K562 (cell line): ENCODE data around the gene TMEM120B. TPM values are rescaled to one million over a fixed set of nuclear protein-coding genes. Genes with fewer than 3 reads are reported as not detected.

Experiments
- ATAC-seq: fragments of 200-7000 bp; cut with Tn5 transposase; 3 replicates; pipeline ENCODE4 v1.9.1; 2020; ENCODE audit warnings: moderate library complexity
- BruUV-seq: library from RNA; stranded (reverse); fragments of 400-500 nt; replicated peaks from 2 replicates; lab custom pipeline; 2021; lab: Mats Ljungman, UMichigan
- CTCF ChIA-PET: fragments of 300-600 bp; formaldehyde crosslinking; extraction: SDS; loops from one replicate; lab custom pipeline; 2021; ENCODE audit warnings: low intra/inter-chr PET ratio; lab: Yijun Ruan, JAX
- POLR2A ChIA-PET: fragments of 300-600, 350-650 bp; sonication (Branson Sonifier 250); formaldehyde crosslinking; extraction: SDS; loops from one replicate; lab custom pipeline; 2021; ENCODE audit warnings: antibody characterized with exemption, inconsistent platforms; lab: Yijun Ruan, JAX
- DNase-seq, 4 experiments: peaks; one replicate each; pipeline versions ENCODE4 v3.0.0 to v3.0.0-alpha.2; 2011 to 2018; ENCODE audit warnings: low spot score in 3 of 4, mixed read lengths in 3 of 4; ENCODE audit errors: extremely low read depth in 1 of 4
- FAIRE-seq: peaks from 2 replicates; lab custom pipeline; 2011; peaks lifted over from hg19 to GRCh38; lab: Jason Lieb, UNC
- H2AFZ ChIP-seq: 2 replicates; pipeline ENCODE4 v1.6.0; 2011; ENCODE audit warnings: low read depth, low read length, control low read depth, inconsistent platforms
- H3K27ac ChIP-seq: fragments of 200-600 bp; 3 replicates; pipeline ENCODE4 v1.8.0; 2011; ENCODE audit warnings: low read depth, mild to moderate bottlenecking, control low read depth, inconsistent platforms, low read length, moderate library complexity, mixed read lengths; ENCODE audit errors: extremely low read depth
- H3K27me3 ChIP-seq, 2 experiments: fragments of 300-600 bp in 1 of 2; 2 replicates in 1 of 2; 3 replicates in 1 of 2; pipeline versions ENCODE4 v1.6.0 to v1.8.0; 2011; ENCODE audit warnings: inconsistent platforms in 2 of 2, low read length in 2 of 2, mild to moderate bottlenecking in 1 of 2, mixed read lengths in 1 of 2, moderate library complexity in 1 of 2; ENCODE audit not compliant: control insufficient read depth in 2 of 2, insufficient read depth in 2 of 2
- H3K36me3 ChIP-seq: fragments of 300-600 bp; 3 replicates; pipeline ENCODE4 v1.8.0; 2011; ENCODE audit warnings: mild to moderate bottlenecking, low read length, inconsistent platforms; ENCODE audit not compliant: control insufficient read depth, insufficient read depth
- H3K4me1 ChIP-seq, 2 experiments: fragments of 200-600 bp in 1 of 2; replicated peaks in 1 of 2; 2 replicates in 1 of 2; 3 replicates in 1 of 2; pipeline versions ENCODE4 v1.5.1 to v1.8.0; 2011; ENCODE audit warnings: inconsistent platforms in 2 of 2, low read length in 2 of 2, mild to moderate bottlenecking in 1 of 2, mixed read lengths in 1 of 2, moderate library complexity in 1 of 2; ENCODE audit not compliant: control insufficient read depth in 2 of 2, insufficient read depth in 2 of 2
- H3K4me2 ChIP-seq: 2 replicates; pipeline ENCODE4 v1.6.1; 2011; ENCODE audit warnings: low read length, control low read depth, inconsistent platforms, mixed read lengths; ENCODE audit not compliant: insufficient read depth
- H3K4me3 ChIP-seq: fragments of 200-600 bp; sonication (generic), shearing (Covaris generic); 2 replicates; pipeline ENCODE4 v1.5.1; 2016; ENCODE audit warnings: control low read depth, inconsistent platforms
- H3K79me2 ChIP-seq: fragments of 200-600 bp; 3 replicates; pipeline ENCODE4 v1.8.0; 2011; ENCODE audit warnings: low read length, inconsistent platforms; ENCODE audit not compliant: control insufficient read depth, insufficient read depth
- H3K9ac ChIP-seq, 2 experiments: 2 replicates each; pipeline versions ENCODE4 v1.6.0 to v1.6.1; 2011; ENCODE audit warnings: low read depth in 2 of 2, low read length in 2 of 2, control low read depth in 1 of 2, inconsistent platforms in 1 of 2, mild to moderate bottlenecking in 1 of 2, mixed read lengths in 1 of 2; ENCODE audit not compliant: insufficient read depth in 1 of 2
- H3K9me1 ChIP-seq: one replicate; pipeline ENCODE4 v1.6.0; 2011; ENCODE audit warnings: inconsistent platforms, mild to moderate bottlenecking, low read length, moderate library complexity; ENCODE audit not compliant: control insufficient read depth, insufficient read depth
- H3K9me3 ChIP-seq: replicated peaks from 2 replicates; pipeline ENCODE4 v1.5.1; 2011; ENCODE audit warnings: low read depth, low read length, inconsistent platforms; ENCODE audit not compliant: control insufficient read depth, insufficient read depth
- H4K20me1 ChIP-seq: replicated peaks from 2 replicates; pipeline ENCODE4 v1.6.1; 2011; ENCODE audit warnings: low read length, inconsistent platforms, mixed read lengths; ENCODE audit not compliant: control insufficient read depth, insufficient read depth
- CBX5 ChIP-seq: IDR thresholded peaks from 2 replicates; pipeline ENCODE4 v1.6.1; 2014; ENCODE audit warnings: low read depth, borderline replicate concordance
- STAT5A ChIP-seq: IDR thresholded peaks from 2 replicates; pipeline ENCODE4 v1.6.1; 2012; ENCODE audit warnings: low read length, inconsistent platforms, borderline replicate concordance
- WGBS: fragments of 100-300 bp; shearing (Covaris generic); methylation state at CpG from one replicate; pipeline ENCODE4 v1.1.6; 2016; ENCODE audit warnings: low coverage, mixed read lengths; ENCODE audit not compliant: insufficient coverage; ENCODE audit errors: missing lambda C conversion rate; 5-methylcytosine and 5-hydroxymethylcytosine counted together
- in situ Hi-C: fragments of 300-500 bp; cut with MboI; formaldehyde crosslinking; loops from 4 replicates; pipeline ENCODE4 v1.15.0; 2018; ENCODE audit warnings: inconsistent platforms, mixed read lengths
- intact Hi-C: fragments of 100-400 bp; cut with micrococcal nuclease; formaldehyde crosslinking; loops from 2 replicates; pipeline ENCODE4 v1.14.2; 2022
- polyA plus RNA-seq, 8 experiments: library from polyadenylated mRNA; depleted of rRNA in 4 of 8; stranded (reverse) in 5 of 8; unstranded in 3 of 8; fragments of >200 nt; fragmentation: Nextera tagmentation in 2 of 8; fragmentation: Illumina TruSeq in 1 of 8; extraction: Ambion mirVana in 2 of 8; extraction: Trizol in 1 of 8; gene quantifications; 2 replicates each; pipeline versions ENCODE4 v1.2.1 to v1.2.3, GENCODE V29; 2011 to 2014; ENCODE audit warnings: inconsistent platforms in 1 of 8, missing spikeins in 1 of 8
- total RNA-seq, 7 experiments: library from RNA; depleted of rRNA in 6 of 7; stranded (reverse); fragments of >200 nt in 6 of 7; fragmentation: Illumina TruSeq in 2 of 7; extraction: Trizol in 2 of 7; gene quantifications; 2 replicates each; pipeline versions ENCODE4 v1.2.1 to v1.2.3, GENCODE V29; 2011 to 2021; ENCODE audit warnings: low replicate concordance in 1 of 7
- TF ChIP-seq, protein P1 (sequence below): fragments of 450-650 bp; IDR thresholded peaks from 2 replicates; pipeline ENCODE4 v1.6.1; 2016; ENCODE audit warnings: borderline replicate concordance
- TF ChIP-seq, protein P2 (sequence below): sonication (generic); formaldehyde crosslinking; IDR thresholded peaks from 2 replicates; pipeline ENCODE4 v1.9.0; 2022; ENCODE audit warnings: mild to moderate bottlenecking, missing genetic modification reagents
- TF ChIP-seq, protein P3 (sequence below), 2 experiments: fragments of 450-650 bp in 1 of 2; sonication (generic) in 1 of 2; formaldehyde crosslinking in 1 of 2; IDR thresholded peaks; 2 replicates each; pipeline versions ENCODE4 v1.7.1 to v1.9.0; 2016 to 2022; ENCODE audit warnings: inconsistent platforms in 1 of 2, mild to moderate bottlenecking in 1 of 2, missing genetic modification reagents in 1 of 2

The TMEM120B gene
- total and polyA plus RNA-seq, 9 of the 15 experiments (the other 6 are each of a cell fraction or from before 2014, with no cell fraction given), result 1.7 to 18.6 (median 7.4) TPM

DNA sequence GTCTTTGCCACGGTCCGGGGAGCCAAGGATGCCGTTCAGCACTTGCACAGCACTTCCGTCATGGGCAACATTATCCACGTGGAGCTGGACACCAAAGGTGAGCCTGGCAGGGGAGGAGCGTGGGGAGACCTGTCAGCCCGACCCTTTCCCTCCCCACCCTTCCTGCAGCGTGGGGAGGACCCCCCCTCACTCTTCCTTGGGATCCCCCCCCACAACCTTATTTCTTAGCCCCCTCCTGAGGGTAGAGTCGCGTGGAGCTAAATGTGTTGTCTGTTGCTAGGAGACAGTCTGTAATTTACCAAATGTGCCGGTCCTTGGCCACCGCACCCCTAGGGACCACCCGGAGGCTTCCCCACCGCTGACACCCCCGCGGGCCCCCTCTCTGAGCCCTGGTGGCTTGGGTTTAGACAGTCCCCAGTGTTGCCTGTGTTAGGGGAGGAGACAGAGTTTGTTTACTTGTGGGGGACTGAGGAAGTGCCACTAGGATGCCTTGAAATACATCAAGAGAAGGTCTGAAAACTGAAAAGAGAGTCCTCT is 93.5 kb downstream of the TMEM120B start (continued):
- no peak for TF ChIP-seq STAT5A
- TF ChIP-seq, protein P1, sequence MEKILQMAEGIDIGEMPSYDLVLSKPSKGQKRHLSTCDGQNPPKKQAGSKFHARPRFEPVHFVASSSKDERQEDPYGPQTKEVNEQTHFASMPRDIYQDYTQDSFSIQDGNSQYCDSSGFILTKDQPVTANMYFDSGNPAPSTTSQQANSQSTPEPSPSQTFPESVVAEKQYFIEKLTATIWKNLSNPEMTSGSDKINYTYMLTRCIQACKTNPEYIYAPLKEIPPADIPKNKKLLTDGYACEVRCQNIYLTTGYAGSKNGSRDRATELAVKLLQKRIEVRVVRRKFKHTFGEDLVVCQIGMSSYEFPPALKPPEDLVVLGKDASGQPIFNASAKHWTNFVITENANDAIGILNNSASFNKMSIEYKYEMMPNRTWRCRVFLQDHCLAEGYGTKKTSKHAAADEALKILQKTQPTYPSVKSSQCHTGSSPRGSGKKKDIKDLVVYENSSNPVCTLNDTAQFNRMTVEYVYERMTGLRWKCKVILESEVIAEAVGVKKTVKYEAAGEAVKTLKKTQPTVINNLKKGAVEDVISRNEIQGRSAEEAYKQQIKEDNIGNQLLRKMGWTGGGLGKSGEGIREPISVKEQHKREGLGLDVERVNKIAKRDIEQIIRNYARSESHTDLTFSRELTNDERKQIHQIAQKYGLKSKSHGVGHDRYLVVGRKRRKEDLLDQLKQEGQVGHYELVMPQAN, result peak; percentile 95
- TF ChIP-seq CBX5, result no peak
- TF ChIP-seq, protein P2, sequence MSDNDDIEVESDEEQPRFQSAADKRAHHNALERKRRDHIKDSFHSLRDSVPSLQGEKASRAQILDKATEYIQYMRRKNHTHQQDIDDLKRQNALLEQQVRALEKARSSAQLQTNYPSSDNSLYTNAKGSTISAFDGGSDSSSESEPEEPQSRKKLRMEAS (CRISPR knock-in tag), result peak; percentile 89

DNA sequence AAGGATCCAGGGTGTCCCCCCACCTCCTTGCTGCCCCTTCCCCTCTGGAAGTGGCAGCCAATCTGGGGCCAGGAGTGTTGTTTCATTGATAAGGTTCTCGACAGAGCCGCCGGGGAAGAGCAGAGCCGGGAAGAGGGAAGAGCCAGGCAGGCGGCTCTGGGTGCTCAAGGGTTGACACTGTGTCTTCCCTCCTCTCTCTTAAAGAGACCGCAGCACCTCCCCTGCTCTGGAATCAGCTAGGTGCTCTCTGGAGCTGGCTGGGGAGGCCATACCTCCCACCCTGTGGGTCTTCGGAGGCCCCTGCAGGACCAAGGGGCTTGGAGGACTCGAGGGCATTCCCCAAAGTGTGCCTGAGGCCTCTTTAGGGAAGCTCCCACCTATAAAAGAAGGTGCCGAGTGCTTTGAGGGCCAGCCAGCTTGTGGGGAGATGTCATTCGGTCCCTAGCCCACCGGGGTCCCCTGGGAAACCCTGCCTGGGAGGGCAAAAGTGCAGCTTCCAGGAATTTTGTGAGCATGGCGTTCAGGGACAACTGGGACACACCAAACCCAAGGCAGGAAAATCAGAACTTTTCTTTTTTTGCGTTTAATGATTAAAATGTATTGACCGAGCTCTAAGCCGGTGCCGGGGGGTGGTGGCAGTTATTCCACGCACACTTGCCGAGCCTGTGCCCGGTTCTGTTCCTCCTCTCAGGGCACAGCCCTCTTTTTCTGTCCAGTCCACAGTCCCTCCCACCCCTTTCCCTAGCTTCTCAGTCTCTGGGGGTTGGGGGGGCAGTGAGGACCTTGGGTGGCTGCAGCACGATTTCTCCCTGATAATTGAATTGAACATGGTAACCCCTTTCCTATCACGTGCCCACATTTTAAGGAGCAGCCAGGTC is 94.2 kb downstream of the TMEM120B start:
- no TSS peak for BruUV-seq
- peak overlapping the region; percentile 93 for H3K4me2 ChIP-seq
- intact Hi-C loops (no loop called here), in situ Hi-C loops (no loop called here)
- H2AFZ ChIP-seq, result no peak overlapping the region
- H3K9ac ChIP-seq, result peak overlapping the region; percentile 79 to 91
- H3K4me3 ChIP-seq, result peak overlapping the region; percentile 80
- no peaks in the 10 kb centered on the region for H3K9me1 ChIP-seq
- H3K4me1 ChIP-seq, result peaks cover 18 to 60% of the 10 kb centered on the region in 2 experiments
- H3K79me2 ChIP-seq, result peaks cover 83% of the 10 kb centered on the region
- CTCF ChIA-PET, result interaction anchor here (0.9 kb wide), 1 partner anchor 10 kb away, joined by 4 read pairs; no protein-coding TSS in a partner anchor
- POLR2A ChIA-PET, result interaction anchor here (0.5 to 12.1 kb wide), 5 partner anchors 8 to 82 kb away, joined by 3 to 194 read pairs (median 3); partner anchors contain the start of gene RHOF
- ATAC-seq (peak; percentile 22), FAIRE-seq (peak; percentile 63), DNase-seq (peak in 2 of 4 experiments; percentile 38 to 67)
- WGBS, result 36% methylated on average over 19 of the region's 21 CpGs
- H3K27ac ChIP-seq, result peak overlapping the region; percentile 99
- no peaks in the 10 kb centered on the region for H3K9me3 ChIP-seq
- H3K36me3 ChIP-seq, result peaks cover 56% of the 10 kb centered on the region
- H4K20me1 ChIP-seq, result peaks cover 15% of the 10 kb centered on the region; the same call in 1 of the 2 replicates
- no peaks in the 10 kb centered on the region for H3K27me3 ChIP-seq
- TF ChIP-seq, protein P3, sequence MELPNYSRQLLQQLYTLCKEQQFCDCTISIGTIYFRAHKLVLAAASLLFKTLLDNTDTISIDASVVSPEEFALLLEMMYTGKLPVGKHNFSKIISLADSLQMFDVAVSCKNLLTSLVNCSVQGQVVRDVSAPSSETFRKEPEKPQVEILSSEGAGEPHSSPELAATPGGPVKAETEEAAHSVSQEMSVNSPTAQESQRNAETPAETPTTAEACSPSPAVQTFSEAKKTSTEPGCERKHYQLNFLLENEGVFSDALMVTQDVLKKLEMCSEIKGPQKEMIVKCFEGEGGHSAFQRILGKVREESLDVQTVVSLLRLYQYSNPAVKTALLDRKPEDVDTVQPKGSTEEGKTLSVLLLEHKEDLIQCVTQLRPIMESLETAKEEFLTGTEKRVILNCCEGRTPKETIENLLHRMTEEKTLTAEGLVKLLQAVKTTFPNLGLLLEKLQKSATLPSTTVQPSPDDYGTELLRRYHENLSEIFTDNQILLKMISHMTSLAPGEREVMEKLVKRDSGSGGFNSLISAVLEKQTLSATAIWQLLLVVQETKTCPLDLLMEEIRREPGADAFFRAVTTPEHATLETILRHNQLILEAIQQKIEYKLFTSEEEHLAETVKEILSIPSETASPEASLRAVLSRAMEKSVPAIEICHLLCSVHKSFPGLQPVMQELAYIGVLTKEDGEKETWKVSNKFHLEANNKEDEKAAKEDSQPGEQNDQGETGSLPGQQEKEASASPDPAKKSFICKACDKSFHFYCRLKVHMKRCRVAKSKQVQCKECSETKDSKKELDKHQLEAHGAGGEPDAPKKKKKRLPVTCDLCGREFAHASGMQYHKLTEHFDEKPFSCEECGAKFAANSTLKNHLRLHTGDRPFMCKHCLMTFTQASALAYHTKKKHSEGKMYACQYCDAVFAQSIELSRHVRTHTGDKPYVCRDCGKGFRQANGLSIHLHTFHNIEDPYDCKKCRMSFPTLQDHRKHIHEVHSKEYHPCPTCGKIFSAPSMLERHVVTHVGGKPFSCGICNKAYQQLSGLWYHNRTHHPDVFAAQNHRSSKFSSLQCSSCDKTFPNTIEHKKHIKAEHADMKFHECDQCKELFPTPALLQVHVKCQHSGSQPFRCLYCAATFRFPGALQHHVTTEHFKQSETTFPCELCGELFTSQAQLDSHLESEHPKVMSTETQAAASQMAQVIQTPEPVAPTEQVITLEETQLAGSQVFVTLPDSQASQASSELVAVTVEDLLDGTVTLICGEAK (IDR thresholded peaks at IDR 0.05), result no peak
- TF ChIP-seq, protein P3 (CRISPR knock-in tag; IDR thresholded peaks at IDR 0.05), result no peak
